NCI-H2081 treated with DMSO at 0.1 percent for 48 hours (cell line): Measurements from ENCODE around the gene DNAJB8.

ENCODE experiments used
- DNase-seq: peaks from one replicate; lab custom pipeline; 2025; lab: John Stamatoyannopoulos, UW

Gene DNAJB8

GRCh38 chr3:128443771-128444170, 22.9 kb downstream of the DNAJB8 start:
- DNase-seq: no peak

GRCh38 chr3:128442949-128443348, 23.7 kb downstream of the DNAJB8 start:
- DNase-seq: no peak

- no peak for DNase-seq
Measured at GRCh38 chr3:128442070-128442469, 24.6 kb downstream of the DNAJB8 start.

GRCh38 chr3:128439226-128439625, 27.5 kb downstream of the DNAJB8 start:
- DNase-seq: no peak

- DNase-seq: no peak
Measured at GRCh38 chr3:128438488-128439072, 28.1 kb downstream of the DNAJB8 start.

GRCh38 chr3:128436214-128436613, 30.5 kb downstream of the DNAJB8 start:
- no peak for DNase-seq

GRCh38 chr3:128435561-128435960, 31.1 kb downstream of the DNAJB8 start:
- DNase-seq: no peak

GRCh38 chr3:128435058-128435457, 31.6 kb downstream of the DNAJB8 start:
- no peak for DNase-seq

GRCh38 chr3:128434524-128434923, 32.2 kb downstream of the DNAJB8 start:
- no peak for DNase-seq

GRCh38 chr3:128433837-128434165, 32.9 kb downstream of the DNAJB8 start:
- DNase-seq: no peak

- DNase-seq: no peak
Measured at GRCh38 chr3:128432971-128433836, 33.5 kb downstream of the DNAJB8 start.

- DNase-seq: no peak
Measured at GRCh38 chr3:128432301-128432970, 34.3 kb downstream of the DNAJB8 start.

- no peak for DNase-seq
Measured at GRCh38 chr3:128431803-128432300, 34.8 kb downstream of the DNAJB8 start.

GRCh38 chr3:128430731-128431130, 36.0 kb downstream of the DNAJB8 start:
- no peak for DNase-seq

- no peak for DNase-seq
Measured at GRCh38 chr3:128430301-128430700, 36.4 kb downstream of the DNAJB8 start.

- no peak for DNase-seq
Measured at GRCh38 chr3:128429751-128430150, 36.9 kb downstream of the DNAJB8 start.

GRCh38 chr3:128429275-128429674, 37.4 kb downstream of the DNAJB8 start:
- DNase-seq: no peak

GRCh38 chr3:128427872-128428822, 38.5 kb downstream of the DNAJB8 start:
- no peak for DNase-seq

- DNase-seq: no peak
Measured at GRCh38 chr3:128427175-128427857, 39.4 kb downstream of the DNAJB8 start.

GRCh38 chr3:128426128-128426921, 40.4 kb downstream of the DNAJB8 start:
- no peak for DNase-seq

- no peak for DNase-seq
Measured at GRCh38 chr3:128425846-128426127, 40.9 kb downstream of the DNAJB8 start.
